GM23338 (cell line): ENCODE data around the gene PDE1C. TPM values are rescaled to one million over a fixed set of nuclear protein-coding genes. Genes with fewer than 3 reads are reported as not detected.

Source experiments
- ATAC-seq: fragments of 200-7000 bp; cut with Tn5 transposase; 3 replicates; pipeline ENCODE4 v1.9.1; 2020
- DNase-seq: peaks from one replicate; pipeline ENCODE4 v3.0.0-alpha.2; 2015; ENCODE audit warnings: low spot score
- H2AFZ ChIP-seq: fragments of 200-600 bp; sonication (generic); 2 replicates; pipeline ENCODE4 v1.8.0; 2016; ENCODE audit warnings: antibody characterized with exemption, mild to moderate bottlenecking, moderate library complexity
- H3F3A ChIP-seq: fragments of 200-600 bp; sonication (generic); replicated peaks from 2 replicates; pipeline ENCODE4 v1.8.0; 2017; ENCODE audit warnings: antibody characterized with exemption, mixed run types, low read depth
- H3K27ac ChIP-seq: fragments of 200-600 bp; sonication (generic); 2 replicates; pipeline ENCODE4 v1.6.1; 2016; ENCODE audit warnings: low read depth
- H3K27me3 ChIP-seq: fragments of 200-600 bp; sonication (generic); 2 replicates; pipeline ENCODE4 v1.8.0; 2016; ENCODE audit warnings: mild to moderate bottlenecking, mixed run types, moderate library complexity; ENCODE audit not compliant: insufficient read depth
- H3K36me3 ChIP-seq: fragments of 200-600 bp; sonication (generic); 2 replicates; pipeline ENCODE4 v1.8.0; 2016; ENCODE audit warnings: mild to moderate bottlenecking; ENCODE audit not compliant: insufficient read depth
- H3K4me1 ChIP-seq: fragments of 200-600 bp; sonication (generic); 2 replicates; pipeline ENCODE4 v1.8.0; 2016; ENCODE audit warnings: mild to moderate bottlenecking, moderate library complexity; ENCODE audit not compliant: insufficient read depth
- H3K4me2 ChIP-seq: fragments of 200-600 bp; sonication (generic); 2 replicates; pipeline ENCODE4 v1.7.1; 2017; ENCODE audit warnings: mixed run types
- H3K4me3 ChIP-seq: fragments of 200-600 bp; sonication (generic); 2 replicates; pipeline ENCODE4 v1.6.1; 2016; ENCODE audit warnings: mixed run types
- H3K79me2 ChIP-seq: fragments of 200-600 bp; sonication (generic); replicated peaks from 2 replicates; pipeline ENCODE4 v1.8.0; 2017; ENCODE audit warnings: mild to moderate bottlenecking; ENCODE audit not compliant: insufficient read depth
- H3K9me2 ChIP-seq: fragments of 200-600 bp; sonication (generic); 2 replicates; pipeline ENCODE4 v1.8.0; 2017; ENCODE audit not compliant: insufficient read depth
- H4K20me1 ChIP-seq: fragments of 200-600 bp; sonication (generic); replicated peaks from 2 replicates; pipeline ENCODE4 v1.8.0; 2017; ENCODE audit warnings: mild to moderate bottlenecking; ENCODE audit not compliant: insufficient read depth
- H3K27ac Mint-ChIP-seq: 2 replicates; pipeline ENCODE4 v1.8.0; 2020; ENCODE audit warnings: inconsistent platforms, mild to moderate bottlenecking, moderate library complexity, mixed read lengths
- H3K27me3 Mint-ChIP-seq: 3 replicates; pipeline ENCODE4 v1.8.0; 2022; ENCODE audit warnings: low read depth, mild to moderate bottlenecking, moderate library complexity, mixed read lengths, inconsistent platforms; ENCODE audit not compliant: insufficient read depth, poor library complexity
- H3K36me3 Mint-ChIP-seq: 3 replicates; pipeline ENCODE4 v1.8.0; 2021; ENCODE audit warnings: low read depth, mild to moderate bottlenecking, inconsistent platforms, moderate library complexity, mixed read lengths
- H3K4me1 Mint-ChIP-seq: 3 replicates; pipeline ENCODE4 v1.8.0; 2020; ENCODE audit warnings: mild to moderate bottlenecking, inconsistent platforms, mixed read lengths
- H3K4me3 Mint-ChIP-seq: 3 replicates; pipeline ENCODE4 v1.8.0; 2021; ENCODE audit warnings: moderate library complexity, mild to moderate bottlenecking, inconsistent platforms, mixed read lengths
- H3K9me3 Mint-ChIP-seq: 3 replicates; pipeline ENCODE4 v1.8.0; 2020; ENCODE audit warnings: moderate library complexity, mild to moderate bottlenecking, inconsistent platforms, mixed read lengths
- CREB1 ChIP-seq: fragments of 250-450 bp; sonication (Bioruptor Pico); IDR thresholded peaks from 2 replicates; pipeline ENCODE4 v1.5.0; 2020; ENCODE audit warnings: low read depth, mild to moderate bottlenecking, moderate library complexity
- CTCF ChIP-seq, 2 experiments: fragments of 200-600 bp in 1 of 2; sonication (generic) in 1 of 2; conservative IDR thresholded peaks; 2 replicates each; pipeline versions ENCODE4 v1.5.1 to v1.6.1; 2016 to 2017; ENCODE audit warnings: antibody characterized with exemption in 2 of 2, low read depth in 2 of 2, mild to moderate bottlenecking in 2 of 2, moderate library complexity in 1 of 2
- ETS1 ChIP-seq: IDR thresholded peaks from 2 replicates; pipeline ENCODE4 v1.6.1; 2016; ENCODE audit warnings: antibody characterized with exemption
- EZH2 ChIP-seq: fragments of 200-600 bp; sonication (generic); IDR thresholded peaks from one replicate; pipeline ENCODE4 v1.8.0; 2017; ENCODE audit warnings: antibody characterized with exemption, mild to moderate bottlenecking, low read depth; ENCODE audit not compliant: unreplicated experiment
- EZH2phosphoT487 ChIP-seq: fragments of 200-600 bp; sonication (generic); IDR thresholded peaks from one replicate; pipeline ENCODE4 v1.8.1; 2018; ENCODE audit warnings: antibody characterized with exemption; ENCODE audit not compliant: unreplicated experiment
- JUNB ChIP-seq: IDR thresholded peaks from one replicate; pipeline ENCODE4 v1.6.1; 2016; ENCODE audit warnings: antibody characterized with exemption; ENCODE audit not compliant: unreplicated experiment
- NANOG ChIP-seq: IDR thresholded peaks from 2 replicates; pipeline ENCODE4 v1.6.1; 2016; ENCODE audit warnings: antibody characterized with exemption, borderline replicate concordance
- POLR2AphosphoS5 ChIP-seq: IDR thresholded peaks from 2 replicates; pipeline ENCODE4 v1.6.1; 2016; ENCODE audit warnings: antibody characterized with exemption, low read depth
- REST ChIP-seq: IDR thresholded peaks from one replicate; pipeline ENCODE4 v1.6.1; 2018; ENCODE audit warnings: antibody characterized with exemption; ENCODE audit not compliant: unreplicated experiment
- STAT1 ChIP-seq: IDR thresholded peaks from one replicate; pipeline ENCODE4 v1.6.1; 2016; ENCODE audit warnings: antibody characterized with exemption; ENCODE audit not compliant: unreplicated experiment
- ZNF114 ChIP-seq: fragments of 250-450 bp; sonication (Bioruptor Pico); IDR thresholded peaks from 2 replicates; pipeline ENCODE4 v1.5.0; 2020; ENCODE audit warnings: mild to moderate bottlenecking, moderate library complexity
- ZNF331 ChIP-seq: fragments of 250-450 bp; sonication (Bioruptor Pico); IDR thresholded peaks from 2 replicates; pipeline ENCODE4 v1.5.0; 2020; ENCODE audit warnings: low read depth, mild to moderate bottlenecking, moderate library complexity
- polyA plus RNA-seq: library from polyadenylated mRNA; unstranded; fragments of >200 nt; fragmentation: Nextera tagmentation; extraction: Ambion mirVana; gene quantifications from 2 replicates; pipeline ENCODE4 v1.2.1, GENCODE V29; 2016
- total RNA-seq: library from RNA; depleted of rRNA; stranded (reverse); fragments of >200 nt; shearing (Covaris generic); gene quantifications from 2 replicates; pipeline ENCODE4 v1.2.3, GENCODE V29; 2014
- TF ChIP-seq, protein P1 (sequence below): fragments of 250-450 bp; sonication (Bioruptor Pico); IDR thresholded peaks from 2 replicates; pipeline ENCODE4 v1.5.0; 2020; ENCODE audit warnings: mild to moderate bottlenecking, moderate library complexity

PDE1C gene
- total and polyA plus RNA-seq, 2 experiments from 2014 or later = 0.28 TPM; not detected in 1

GRCh38 chr7:31970501-31970900 is 99.7 kb downstream of the PDE1C start:
- peaks cover 2% of the 10 kb centered on the region; the same call in 2 of the 3 replicates for H3K36me3 Mint-ChIP-seq
- H3K27me3 ChIP-seq = no peaks in the 10 kb centered on the region
- no peaks in the 10 kb centered on the region for H3K4me1 Mint-ChIP-seq
- no peak overlapping the region for H3K27ac Mint-ChIP-seq
- H3K9me2 ChIP-seq = no peaks in the 10 kb centered on the region
- peaks cover 1% of the 10 kb centered on the region for H3K27me3 Mint-ChIP-seq
- H3K9me3 Mint-ChIP-seq = peaks cover 6% of the 10 kb centered on the region
- no peak overlapping the region for H3K4me2 ChIP-seq
- no peak overlapping the region for H2AFZ ChIP-seq
- H3K79me2 ChIP-seq = no peaks in the 10 kb centered on the region
- H3K36me3 ChIP-seq = no peaks in the 10 kb centered on the region
- no peaks in the 10 kb centered on the region for H4K20me1 ChIP-seq
- TF ChIP-seq ZNF114 (CRISPR knock-in tag) (no peak), EZH2phosphoT487 (no peak), CTCF (conservative IDR thresholded peaks at IDR 0.05; ENCODE audit: low read depth in 2 of 2) (no peak), ETS1 (no peak), EZH2 (no peak), JUNB (no peak), REST (no peak), NANOG (no peak), STAT1 (no peak), CREB1 (CRISPR knock-in tag) (no peak), POLR2AphosphoS5 (no peak), ZNF331 (CRISPR knock-in tag) (no peak)
- TF ChIP-seq, protein P1, sequence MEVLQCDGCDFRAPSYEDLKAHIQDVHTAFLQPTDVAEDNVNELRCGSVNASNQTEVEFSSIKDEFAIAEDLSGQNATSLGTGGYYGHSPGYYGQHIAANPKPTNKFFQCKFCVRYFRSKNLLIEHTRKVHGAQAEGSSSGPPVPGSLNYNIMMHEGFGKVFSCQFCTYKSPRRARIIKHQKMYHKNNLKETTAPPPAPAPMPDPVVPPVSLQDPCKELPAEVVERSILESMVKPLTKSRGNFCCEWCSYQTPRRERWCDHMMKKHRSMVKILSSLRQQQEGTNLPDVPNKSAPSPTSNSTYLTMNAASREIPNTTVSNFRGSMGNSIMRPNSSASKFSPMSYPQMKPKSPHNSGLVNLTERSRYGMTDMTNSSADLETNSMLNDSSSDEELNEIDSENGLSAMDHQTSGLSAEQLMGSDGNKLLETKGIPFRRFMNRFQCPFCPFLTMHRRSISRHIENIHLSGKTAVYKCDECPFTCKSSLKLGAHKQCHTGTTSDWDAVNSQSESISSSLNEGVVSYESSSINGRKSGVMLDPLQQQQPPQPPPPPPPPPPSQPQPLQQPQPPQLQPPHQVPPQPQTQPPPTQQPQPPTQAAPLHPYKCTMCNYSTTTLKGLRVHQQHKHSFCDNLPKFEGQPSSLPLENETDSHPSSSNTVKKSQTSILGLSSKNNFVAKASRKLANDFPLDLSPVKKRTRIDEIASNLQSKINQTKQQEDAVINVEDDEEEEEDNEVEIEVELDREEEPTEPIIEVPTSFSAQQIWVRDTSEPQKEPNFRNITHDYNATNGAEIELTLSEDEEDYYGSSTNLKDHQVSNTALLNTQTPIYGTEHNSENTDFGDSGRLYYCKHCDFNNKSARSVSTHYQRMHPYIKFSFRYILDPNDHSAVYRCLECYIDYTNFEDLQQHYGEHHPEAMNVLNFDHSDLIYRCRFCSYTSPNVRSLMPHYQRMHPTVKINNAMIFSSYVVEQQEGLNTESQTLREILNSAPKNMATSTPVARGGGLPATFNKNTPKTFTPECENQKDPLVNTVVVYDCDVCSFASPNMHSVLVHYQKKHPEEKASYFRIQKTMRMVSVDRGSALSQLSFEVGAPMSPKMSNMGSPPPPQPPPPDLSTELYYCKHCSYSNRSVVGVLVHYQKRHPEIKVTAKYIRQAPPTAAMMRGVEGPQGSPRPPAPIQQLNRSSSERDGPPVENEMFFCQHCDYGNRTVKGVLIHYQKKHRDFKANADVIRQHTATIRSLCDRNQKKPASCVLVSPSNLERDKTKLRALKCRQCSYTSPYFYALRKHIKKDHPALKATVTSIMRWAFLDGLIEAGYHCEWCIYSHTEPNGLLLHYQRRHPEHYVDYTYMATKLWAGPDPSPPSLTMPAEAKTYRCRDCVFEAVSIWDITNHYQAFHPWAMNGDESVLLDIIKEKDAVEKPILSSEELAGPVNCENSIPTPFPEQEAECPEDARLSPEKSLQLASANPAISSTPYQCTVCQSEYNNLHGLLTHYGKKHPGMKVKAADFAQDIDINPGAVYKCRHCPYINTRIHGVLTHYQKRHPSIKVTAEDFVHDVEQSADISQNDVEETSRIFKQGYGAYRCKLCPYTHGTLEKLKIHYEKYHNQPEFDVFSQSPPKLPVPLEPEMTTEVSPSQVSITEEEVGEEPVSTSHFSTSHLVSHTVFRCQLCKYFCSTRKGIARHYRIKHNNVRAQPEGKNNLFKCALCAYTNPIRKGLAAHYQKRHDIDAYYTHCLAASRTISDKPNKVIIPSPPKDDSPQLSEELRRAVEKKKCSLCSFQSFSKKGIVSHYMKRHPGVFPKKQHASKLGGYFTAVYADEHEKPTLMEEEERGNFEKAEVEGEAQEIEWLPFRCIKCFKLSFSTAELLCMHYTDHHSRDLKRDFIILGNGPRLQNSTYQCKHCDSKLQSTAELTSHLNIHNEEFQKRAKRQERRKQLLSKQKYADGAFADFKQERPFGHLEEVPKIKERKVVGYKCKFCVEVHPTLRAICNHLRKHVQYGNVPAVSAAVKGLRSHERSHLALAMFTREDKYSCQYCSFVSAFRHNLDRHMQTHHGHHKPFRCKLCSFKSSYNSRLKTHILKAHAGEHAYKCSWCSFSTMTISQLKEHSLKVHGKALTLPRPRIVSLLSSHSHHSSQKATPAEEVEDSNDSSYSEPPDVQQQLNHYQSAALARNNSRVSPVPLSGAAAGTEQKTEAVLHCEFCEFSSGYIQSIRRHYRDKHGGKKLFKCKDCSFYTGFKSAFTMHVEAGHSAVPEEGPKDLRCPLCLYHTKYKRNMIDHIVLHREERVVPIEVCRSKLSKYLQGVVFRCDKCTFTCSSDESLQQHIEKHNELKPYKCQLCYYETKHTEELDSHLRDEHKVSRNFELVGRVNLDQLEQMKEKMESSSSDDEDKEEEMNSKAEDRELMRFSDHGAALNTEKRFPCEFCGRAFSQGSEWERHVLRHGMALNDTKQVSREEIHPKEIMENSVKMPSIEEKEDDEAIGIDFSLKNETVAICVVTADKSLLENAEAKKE = no peak
- ATAC-seq (no peak), DNase-seq (no peak)
- H3K4me3 ChIP-seq = no peak overlapping the region
- H3K27ac ChIP-seq = no peak overlapping the region
- no peak overlapping the region for H3K4me3 Mint-ChIP-seq
- H3F3A ChIP-seq = no peaks in the 10 kb centered on the region
- H3K4me1 ChIP-seq = no peaks in the 10 kb centered on the region
